ENCODE measurements around the gene ZZZ3. TPM values are rescaled to one million over a fixed set of nuclear protein-coding genes. Genes with fewer than 3 reads are reported as not detected.

Gene ZZZ3
- total and polyA plus RNA-seq, 10 of the 15 experiments (the other 5 are each of a cell fraction or from before 2014, with no cell fraction given): 10.5 to 44.1 (median 29.5) TPM

DNA sequence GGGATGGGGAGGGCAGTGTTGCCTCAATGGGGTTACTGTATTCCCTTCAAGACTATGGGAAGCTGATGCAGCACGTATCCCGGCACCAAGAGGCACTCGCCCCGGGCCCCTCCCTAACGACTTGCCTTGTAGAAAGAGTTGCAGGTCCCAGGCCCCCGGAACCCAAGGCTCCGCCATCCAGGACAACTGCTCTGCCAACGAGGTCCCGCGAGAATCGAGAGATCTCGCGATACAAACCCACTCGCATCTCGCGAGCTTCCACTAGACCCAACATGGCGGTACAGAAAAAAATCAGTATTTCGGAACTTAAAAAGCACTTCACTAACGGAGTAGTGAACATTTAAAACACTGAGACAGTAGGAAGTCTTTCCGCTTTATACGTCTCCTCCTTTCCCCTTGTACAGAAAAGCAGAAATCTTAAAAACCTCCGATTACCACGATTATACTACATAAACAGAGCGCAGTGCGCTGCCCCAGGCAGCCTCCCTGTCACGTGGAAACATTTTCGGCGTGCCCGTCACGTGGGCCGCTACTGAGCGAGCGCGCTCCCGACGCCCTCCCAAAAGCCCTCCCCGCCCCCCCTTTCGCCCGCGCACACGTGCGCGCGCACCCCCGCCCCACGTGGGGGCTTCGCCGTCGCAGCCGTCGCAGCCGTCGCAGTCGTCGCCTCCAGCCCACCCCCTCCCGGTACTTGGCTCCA is at the start of gene ZZZ3 (continued):
- TF ChIP-seq, protein P1, sequence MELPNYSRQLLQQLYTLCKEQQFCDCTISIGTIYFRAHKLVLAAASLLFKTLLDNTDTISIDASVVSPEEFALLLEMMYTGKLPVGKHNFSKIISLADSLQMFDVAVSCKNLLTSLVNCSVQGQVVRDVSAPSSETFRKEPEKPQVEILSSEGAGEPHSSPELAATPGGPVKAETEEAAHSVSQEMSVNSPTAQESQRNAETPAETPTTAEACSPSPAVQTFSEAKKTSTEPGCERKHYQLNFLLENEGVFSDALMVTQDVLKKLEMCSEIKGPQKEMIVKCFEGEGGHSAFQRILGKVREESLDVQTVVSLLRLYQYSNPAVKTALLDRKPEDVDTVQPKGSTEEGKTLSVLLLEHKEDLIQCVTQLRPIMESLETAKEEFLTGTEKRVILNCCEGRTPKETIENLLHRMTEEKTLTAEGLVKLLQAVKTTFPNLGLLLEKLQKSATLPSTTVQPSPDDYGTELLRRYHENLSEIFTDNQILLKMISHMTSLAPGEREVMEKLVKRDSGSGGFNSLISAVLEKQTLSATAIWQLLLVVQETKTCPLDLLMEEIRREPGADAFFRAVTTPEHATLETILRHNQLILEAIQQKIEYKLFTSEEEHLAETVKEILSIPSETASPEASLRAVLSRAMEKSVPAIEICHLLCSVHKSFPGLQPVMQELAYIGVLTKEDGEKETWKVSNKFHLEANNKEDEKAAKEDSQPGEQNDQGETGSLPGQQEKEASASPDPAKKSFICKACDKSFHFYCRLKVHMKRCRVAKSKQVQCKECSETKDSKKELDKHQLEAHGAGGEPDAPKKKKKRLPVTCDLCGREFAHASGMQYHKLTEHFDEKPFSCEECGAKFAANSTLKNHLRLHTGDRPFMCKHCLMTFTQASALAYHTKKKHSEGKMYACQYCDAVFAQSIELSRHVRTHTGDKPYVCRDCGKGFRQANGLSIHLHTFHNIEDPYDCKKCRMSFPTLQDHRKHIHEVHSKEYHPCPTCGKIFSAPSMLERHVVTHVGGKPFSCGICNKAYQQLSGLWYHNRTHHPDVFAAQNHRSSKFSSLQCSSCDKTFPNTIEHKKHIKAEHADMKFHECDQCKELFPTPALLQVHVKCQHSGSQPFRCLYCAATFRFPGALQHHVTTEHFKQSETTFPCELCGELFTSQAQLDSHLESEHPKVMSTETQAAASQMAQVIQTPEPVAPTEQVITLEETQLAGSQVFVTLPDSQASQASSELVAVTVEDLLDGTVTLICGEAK (IDR thresholded peaks at IDR 0.05; ENCODE audit: borderline replicate concordance): peak; percentile 72
- TF ChIP-seq POLR2AphosphoS2 (IDR thresholded peaks at IDR 0.05; ENCODE audit: low read depth, low read length): peak; percentile 32; the same call in 1 of the 2 replicates
- no peak for TF ChIP-seq RBBP5 (conservative IDR thresholded peaks at IDR 0.05)
- TF ChIP-seq WRNIP1 (IDR thresholded peaks at IDR 0.05; ENCODE audit: borderline replicate concordance, low read depth, low read length): no peak
- TF ChIP-seq, protein P2, sequence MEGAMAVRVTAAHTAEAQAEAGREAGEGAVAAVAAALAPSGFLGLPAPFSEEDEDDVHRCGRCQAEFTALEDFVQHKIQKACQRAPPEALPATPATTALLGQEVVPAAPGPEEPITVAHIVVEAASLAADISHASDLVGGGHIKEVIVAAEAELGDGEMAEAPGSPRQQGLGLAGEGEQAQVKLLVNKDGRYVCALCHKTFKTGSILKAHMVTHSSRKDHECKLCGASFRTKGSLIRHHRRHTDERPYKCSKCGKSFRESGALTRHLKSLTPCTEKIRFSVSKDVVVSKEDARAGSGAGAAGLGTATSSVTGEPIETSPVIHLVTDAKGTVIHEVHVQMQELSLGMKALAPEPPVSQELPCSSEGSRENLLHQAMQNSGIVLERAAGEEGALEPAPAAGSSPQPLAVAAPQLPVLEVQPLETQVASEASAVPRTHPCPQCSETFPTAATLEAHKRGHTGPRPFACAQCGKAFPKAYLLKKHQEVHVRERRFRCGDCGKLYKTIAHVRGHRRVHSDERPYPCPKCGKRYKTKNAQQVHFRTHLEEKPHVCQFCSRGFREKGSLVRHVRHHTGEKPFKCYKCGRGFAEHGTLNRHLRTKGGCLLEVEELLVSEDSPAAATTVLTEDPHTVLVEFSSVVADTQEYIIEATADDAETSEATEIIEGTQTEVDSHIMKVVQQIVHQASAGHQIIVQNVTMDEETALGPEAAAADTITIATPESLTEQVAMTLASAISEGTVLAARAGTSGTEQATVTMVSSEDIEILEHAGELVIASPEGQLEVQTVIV (IDR thresholded peaks at IDR 0.05; ENCODE audit: borderline replicate concordance, partially characterized antibody): no peak
- TF ChIP-seq BACH1 (IDR thresholded peaks at IDR 0.05; ENCODE audit: borderline replicate concordance): peak; percentile 82
- peak; percentile 31 for TF ChIP-seq SMAD1 (IDR thresholded peaks at IDR 0.05; ENCODE audit: low read depth, partially characterized antibody)
- peak; percentile 98; the same call in 1 of the 2 replicates for TF ChIP-seq ZBED1 (IDR thresholded peaks at IDR 0.05; ENCODE audit: borderline replicate concordance)
- peak; percentile 96 for TF ChIP-seq YY1 (IDR thresholded peaks at IDR 0.05; ENCODE audit: low read depth, low read length)
- TF ChIP-seq KDM1A (IDR thresholded peaks at IDR 0.05; ENCODE audit: borderline replicate concordance): no peak
- TF ChIP-seq, protein P3, sequence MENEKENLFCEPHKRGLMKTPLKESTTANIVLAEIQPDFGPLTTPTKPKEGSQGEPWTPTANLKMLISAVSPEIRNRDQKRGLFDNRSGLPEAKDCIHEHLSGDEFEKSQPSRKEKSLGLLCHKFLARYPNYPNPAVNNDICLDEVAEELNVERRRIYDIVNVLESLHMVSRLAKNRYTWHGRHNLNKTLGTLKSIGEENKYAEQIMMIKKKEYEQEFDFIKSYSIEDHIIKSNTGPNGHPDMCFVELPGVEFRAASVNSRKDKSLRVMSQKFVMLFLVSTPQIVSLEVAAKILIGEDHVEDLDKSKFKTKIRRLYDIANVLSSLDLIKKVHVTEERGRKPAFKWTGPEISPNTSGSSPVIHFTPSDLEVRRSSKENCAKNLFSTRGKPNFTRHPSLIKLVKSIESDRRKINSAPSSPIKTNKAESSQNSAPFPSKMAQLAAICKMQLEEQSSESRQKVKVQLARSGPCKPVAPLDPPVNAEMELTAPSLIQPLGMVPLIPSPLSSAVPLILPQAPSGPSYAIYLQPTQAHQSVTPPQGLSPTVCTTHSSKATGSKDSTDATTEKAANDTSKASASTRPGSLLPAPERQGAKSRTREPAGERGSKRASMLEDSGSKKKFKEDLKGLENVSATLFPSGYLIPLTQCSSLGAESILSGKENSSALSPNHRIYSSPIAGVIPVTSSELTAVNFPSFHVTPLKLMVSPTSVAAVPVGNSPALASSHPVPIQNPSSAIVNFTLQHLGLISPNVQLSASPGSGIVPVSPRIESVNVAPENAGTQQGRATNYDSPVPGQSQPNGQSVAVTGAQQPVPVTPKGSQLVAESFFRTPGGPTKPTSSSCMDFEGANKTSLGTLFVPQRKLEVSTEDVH (IDR thresholded peaks at IDR 0.05; ENCODE audit: low read depth, partially characterized antibody): peak; percentile 56
- no peak for TF ChIP-seq SPI1 (IDR thresholded peaks at IDR 0.05; ENCODE audit: borderline replicate concordance, insufficient read depth, low read depth, low read length)
- no peak for TF ChIP-seq SRF (IDR thresholded peaks at IDR 0.05; ENCODE audit: low read depth in 2 of 2, low read length in 2 of 2)
- TF ChIP-seq SREBF2 (IDR thresholded peaks at IDR 0.05; ENCODE audit: low read length): no peak
- TF ChIP-seq CEBPB (IDR thresholded peaks at IDR 0.05; ENCODE audit: borderline replicate concordance in 1 of 2, low read depth in 2 of 2, low read length in 2 of 2): no peak
- no peak for TF ChIP-seq SUPT20H (IDR thresholded peaks at IDR 0.05; ENCODE audit: borderline replicate concordance, control insufficient read depth, low read depth, low read length)
- TF ChIP-seq PAX5 (IDR thresholded peaks at IDR 0.05; ENCODE audit: borderline replicate concordance, low read depth, low read length): no peak

All from GM12878 (cell line).